Measurements from ENCODE around the gene CCDC187.

DNA sequence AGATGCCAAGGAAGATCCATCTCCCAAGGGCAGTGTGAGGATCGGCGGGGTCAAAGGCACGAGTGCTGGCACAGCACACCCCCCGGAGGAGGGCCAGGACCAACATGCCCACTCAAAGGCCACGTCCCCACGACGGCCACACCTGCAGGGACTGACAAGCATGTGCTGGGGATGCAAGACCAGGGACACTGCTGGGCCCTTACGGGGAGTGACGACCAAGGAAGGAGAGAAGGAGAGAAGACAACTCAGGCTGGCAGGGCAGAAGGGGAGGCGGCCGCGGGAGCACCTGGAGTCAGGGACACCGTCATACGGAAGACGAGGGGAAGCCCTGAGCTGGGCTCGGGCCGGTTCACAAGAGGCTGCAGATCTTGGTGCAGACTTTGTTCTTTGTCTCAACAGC is 68.7 kb downstream of the CCDC187 start:
- TF ChIP-seq, protein P1, sequence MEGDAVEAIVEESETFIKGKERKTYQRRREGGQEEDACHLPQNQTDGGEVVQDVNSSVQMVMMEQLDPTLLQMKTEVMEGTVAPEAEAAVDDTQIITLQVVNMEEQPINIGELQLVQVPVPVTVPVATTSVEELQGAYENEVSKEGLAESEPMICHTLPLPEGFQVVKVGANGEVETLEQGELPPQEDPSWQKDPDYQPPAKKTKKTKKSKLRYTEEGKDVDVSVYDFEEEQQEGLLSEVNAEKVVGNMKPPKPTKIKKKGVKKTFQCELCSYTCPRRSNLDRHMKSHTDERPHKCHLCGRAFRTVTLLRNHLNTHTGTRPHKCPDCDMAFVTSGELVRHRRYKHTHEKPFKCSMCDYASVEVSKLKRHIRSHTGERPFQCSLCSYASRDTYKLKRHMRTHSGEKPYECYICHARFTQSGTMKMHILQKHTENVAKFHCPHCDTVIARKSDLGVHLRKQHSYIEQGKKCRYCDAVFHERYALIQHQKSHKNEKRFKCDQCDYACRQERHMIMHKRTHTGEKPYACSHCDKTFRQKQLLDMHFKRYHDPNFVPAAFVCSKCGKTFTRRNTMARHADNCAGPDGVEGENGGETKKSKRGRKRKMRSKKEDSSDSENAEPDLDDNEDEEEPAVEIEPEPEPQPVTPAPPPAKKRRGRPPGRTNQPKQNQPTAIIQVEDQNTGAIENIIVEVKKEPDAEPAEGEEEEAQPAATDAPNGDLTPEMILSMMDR (IDR thresholded peaks at IDR 0.05), result no peak
- no peak for TF ChIP-seq POLR2A (IDR thresholded peaks at IDR 0.05)

Measured in uterus (tissue), 2 donors.